Inflammatory macrophage treated with lipopolysaccharide for 4 hours (primary cell): Measurements from ENCODE around the gene FZD10.

ENCODE experiments used
- DNase-seq: peaks from one replicate; pipeline ENCODE4 v3.0.0-alpha.2; 2020

Gene FZD10, protein sequence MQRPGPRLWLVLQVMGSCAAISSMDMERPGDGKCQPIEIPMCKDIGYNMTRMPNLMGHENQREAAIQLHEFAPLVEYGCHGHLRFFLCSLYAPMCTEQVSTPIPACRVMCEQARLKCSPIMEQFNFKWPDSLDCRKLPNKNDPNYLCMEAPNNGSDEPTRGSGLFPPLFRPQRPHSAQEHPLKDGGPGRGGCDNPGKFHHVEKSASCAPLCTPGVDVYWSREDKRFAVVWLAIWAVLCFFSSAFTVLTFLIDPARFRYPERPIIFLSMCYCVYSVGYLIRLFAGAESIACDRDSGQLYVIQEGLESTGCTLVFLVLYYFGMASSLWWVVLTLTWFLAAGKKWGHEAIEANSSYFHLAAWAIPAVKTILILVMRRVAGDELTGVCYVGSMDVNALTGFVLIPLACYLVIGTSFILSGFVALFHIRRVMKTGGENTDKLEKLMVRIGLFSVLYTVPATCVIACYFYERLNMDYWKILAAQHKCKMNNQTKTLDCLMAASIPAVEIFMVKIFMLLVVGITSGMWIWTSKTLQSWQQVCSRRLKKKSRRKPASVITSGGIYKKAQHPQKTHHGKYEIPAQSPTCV

DNA sequence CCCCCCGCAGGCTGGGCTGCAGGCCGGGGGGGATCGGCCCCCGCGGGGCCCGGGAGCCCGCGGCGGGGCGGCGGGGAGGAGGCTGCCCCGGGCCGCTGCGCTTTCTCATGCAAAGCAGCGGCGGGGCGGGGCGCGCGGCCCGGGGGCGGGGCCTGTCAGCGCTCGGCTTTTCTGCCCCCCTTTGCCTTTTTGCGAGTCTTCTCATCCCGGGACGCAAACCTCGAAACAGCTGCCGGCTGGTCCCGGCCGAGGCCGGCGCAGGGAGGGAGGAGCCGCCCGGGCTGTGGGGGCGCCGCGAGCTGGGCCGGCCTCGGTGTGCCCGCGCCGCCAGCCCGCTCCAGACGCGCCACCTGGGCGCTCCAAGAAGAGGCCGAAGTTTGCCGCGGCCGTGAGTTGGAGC lies at the start of gene FZD10:
Gene FZD10 (plus strand): TSS at position 198 of the 400 bp plus-strand sequence. CDS start 479 bp downstream, outside the sequence.
- no peak for DNase-seq

- no peak for DNase-seq
Measured at GRCh38 chr12:130114952-130115351, 47.3 kb upstream of the FZD10 start.

DNA sequence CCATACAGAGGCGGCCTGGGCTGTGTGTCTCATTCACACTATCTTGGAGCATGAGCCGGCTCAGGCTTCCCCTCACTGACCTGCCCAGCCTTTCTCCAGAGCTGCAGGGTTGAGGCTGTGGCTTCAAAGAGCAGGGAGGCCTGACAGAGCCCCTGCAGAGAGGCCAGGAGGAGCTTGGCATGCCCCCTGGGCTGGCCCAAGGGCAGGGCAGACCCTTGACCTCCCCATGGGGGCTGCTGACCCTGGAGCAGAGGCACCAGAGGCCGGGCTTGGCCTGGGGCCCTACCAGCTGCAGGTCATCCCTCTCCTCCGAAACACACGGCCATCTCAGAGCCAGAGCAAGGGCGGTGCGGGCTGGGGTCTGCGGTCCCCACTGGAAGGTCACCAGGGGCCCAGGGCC lies 46.6 kb upstream of the FZD10 start:
- no peak for DNase-seq

DNA sequence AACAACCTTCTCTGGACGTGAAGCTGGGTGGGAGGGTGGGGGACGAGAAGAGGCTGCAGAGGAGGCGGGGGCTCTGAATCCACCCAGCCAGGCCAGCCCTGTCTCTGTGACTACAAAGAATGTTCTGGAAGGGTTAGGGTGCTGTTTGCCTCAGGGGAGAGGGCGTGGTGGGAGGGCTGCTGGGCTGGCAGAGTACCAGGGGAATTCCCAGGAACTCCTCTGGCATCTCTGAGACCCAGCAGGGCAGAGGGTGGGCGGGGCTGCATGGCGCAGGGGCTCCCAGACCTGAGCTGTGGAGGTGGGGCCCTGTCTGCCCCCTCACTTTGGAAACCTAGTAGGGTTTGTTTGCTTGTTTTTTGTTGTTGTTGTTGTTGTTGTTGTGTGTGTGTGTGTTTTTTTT lies 45.5 kb upstream of the FZD10 start:
- no peak for DNase-seq

DNA sequence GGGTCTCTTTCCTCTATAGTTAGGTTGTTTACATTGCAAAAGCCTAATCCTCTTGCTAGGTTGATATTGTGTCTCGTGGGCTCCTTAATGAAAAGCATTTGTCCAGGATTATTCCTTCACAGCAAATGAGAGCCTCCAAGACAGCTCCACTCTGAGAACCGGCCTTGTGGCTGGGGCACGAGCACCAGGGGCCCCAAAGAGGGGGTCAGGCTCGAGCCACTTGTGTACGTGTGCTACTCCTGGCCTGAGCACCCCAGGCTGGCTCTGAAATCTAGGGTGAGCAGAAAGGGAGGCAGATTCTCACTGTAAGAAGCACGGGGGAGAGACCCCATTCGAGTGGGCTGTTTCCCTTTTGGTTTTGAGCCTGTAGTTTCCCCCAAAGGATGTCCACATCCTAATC lies 45.0 kb upstream of the FZD10 start:
- DNase-seq, result no peak

- DNase-seq, result no peak
Measured at GRCh38 chr12:130117701-130118100, 44.6 kb upstream of the FZD10 start.

GRCh38 chr12:130118181-130118580 lies 44.1 kb upstream of the FZD10 start:
- DNase-seq, result no peak

GRCh38 chr12:130119241-130119861 lies 42.9 kb upstream of the FZD10 start:
- no peak for DNase-seq

DNA sequence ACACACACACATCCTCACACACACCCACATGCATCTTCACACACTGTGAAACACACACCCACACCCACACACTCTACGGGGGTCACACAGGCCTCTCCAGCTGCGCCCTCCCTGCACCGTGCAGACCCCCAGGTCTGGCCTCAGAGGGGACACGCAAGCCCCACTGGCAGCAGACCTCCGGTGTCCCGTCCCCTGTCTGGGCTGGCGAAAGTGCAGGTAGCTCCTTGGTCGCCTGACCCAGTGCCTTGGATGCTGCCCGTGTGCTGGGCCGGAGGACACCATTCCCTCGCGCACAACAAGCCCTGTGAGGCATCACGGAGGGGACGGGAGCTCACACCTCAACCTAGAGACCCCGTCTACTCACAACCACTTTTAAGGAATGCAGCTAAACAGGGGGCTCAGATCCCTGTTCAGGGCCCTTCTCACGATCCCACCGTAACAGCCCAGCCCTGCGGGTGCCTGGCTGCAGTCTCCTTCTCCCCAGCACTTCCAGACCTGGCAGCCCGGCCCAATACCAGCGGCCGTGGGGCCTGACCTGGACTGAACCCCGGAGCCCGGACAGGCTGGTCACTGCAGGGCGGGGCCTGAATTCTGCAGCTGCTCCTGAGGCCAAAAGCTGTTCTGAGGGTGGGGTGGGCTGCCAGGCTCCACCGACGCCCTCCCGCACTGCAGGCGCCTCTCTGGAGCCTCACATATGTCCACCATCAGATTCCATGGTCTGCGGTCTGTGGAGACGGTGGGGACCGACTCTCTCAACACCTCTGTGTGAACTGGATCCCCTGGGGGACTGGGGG lies 42.1 kb upstream of the FZD10 start:
- DNase-seq, result no peak

DNA sequence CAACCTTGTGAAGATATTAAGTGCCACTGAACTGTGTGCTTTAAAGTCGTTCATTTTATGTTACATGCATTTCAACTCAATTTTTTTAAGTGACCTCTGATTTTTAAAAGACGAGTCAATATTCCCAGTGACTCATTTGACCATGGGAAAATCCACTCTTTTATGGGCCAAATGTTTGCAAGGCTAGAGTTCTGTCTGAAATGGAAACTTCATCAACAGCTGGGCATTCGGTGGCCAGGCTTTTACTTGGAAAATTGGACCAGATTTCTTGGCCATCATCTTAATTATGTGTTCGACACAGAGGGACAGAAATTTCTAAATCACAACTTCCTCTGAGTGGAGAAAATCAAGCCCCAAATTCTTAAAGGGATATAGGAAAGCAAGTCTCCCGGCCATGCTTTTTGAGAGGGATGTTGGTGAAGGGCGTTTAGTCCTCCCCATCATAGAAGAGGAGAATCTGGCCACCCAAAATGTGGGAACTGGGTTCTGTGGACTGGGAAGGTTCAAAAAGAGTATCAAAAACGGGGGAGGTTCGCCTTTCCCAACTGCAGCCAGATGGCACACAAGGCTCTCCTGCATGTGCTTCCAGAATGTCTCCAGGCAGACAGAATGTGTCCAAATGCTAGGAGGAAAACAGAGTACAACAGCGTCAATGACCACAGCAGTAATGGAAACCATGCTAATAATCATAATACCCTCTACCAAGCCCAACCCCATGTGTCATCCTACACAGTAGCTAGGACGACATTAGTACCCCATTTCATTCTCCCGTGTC lies 40.9 kb upstream of the FZD10 start:
- DNase-seq, result no peak

GRCh38 chr12:130122356-130122755 lies 39.9 kb upstream of the FZD10 start:
- DNase-seq, result no peak

- DNase-seq, result no peak
Measured at GRCh38 chr12:130124106-130124505, 38.2 kb upstream of the FZD10 start.

- DNase-seq, result no peak
Measured at GRCh38 chr12:130124605-130125244, 37.5 kb upstream of the FZD10 start.

- DNase-seq, result no peak
Measured at GRCh38 chr12:130126023-130126432, 36.2 kb upstream of the FZD10 start.

GRCh38 chr12:130127532-130127911 lies 34.7 kb upstream of the FZD10 start:
- no peak for DNase-seq

- no peak for DNase-seq
Measured at GRCh38 chr12:130127912-130128789, 34.1 kb upstream of the FZD10 start.

DNA sequence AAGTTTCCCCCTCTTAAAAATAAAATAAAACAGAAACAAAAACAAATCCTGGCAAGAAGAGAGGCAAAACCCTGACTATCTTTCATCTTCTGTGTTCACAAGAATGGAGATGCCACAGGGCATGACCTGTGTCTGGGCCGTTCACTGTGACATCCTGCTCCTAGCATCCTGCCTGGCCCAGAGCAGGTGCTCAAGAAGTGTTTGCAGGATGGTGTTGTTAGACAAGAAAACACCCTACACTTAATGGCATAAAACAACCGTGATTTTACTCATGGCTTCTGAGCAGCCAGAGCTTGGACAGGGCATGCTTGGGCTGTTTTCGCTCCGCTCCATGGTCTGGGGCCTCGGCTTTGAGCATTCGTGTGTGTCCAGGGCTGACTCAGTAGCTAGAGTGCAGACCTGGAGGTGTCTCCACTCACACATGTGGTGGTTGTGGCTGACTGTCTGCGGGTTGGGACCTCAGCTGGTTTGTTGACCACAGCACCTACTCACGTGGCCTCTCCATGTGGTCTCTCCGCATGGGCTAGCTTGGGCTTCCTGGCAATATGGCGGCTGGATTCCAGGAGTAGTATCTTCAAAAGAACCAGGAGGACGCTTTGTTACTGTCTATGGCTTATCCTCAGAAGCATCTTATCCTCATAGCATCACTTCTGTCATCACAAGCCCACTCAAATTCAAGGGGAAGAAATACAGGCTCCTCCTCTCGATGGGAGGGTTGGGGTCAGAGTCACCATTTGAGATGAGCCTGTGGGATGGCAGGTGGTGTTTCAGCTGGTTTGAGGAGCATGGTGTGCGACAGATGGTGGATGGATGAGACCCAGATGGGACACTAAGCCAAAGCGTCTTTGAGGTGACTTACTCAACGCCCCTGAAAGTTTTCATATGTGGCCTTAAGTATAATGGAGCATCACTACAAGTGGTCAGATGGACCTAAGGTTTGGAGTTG lies 33.2 kb upstream of the FZD10 start:
- DNase-seq, result no peak

DNA sequence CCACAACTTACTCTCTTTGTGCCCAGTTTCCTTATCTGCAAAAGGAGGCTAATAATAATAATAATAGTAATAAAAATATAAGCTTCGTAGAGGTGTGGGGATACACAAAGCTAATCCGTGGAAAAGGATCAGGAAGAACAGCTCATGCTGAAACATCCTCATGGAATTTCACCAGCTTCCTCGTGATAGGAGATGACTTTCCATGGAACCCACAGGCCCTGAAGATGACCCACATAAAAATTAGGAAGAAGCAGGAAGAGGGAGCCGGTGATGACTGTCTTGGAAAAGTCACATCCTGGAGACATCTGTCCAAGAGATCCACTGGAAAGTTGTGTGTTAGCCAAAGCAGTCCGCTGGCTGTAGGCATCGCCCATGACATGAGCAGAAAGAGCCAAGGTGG lies 31.9 kb upstream of the FZD10 start:
- DNase-seq, result no peak

DNA sequence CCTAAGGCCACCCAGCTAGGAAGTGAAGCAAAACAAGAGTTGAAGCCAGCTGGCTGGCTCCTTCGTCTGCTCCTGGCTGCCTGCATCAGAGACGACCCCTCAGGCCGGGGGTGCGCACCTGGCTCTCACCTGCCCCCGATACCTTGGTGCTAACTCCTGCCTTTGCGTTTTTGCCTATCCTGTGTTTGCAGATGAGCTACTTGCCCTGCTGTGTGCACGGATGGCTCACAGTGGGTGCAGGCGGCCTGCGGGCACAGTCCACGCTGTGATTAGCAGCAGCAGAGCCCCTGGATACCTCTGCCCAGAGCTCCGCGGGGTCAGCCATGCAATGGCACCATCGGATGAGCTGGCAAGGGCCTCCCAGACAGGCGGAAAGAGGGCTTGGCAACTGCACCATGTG lies 31.2 kb upstream of the FZD10 start:
- DNase-seq, result no peak

GRCh38 chr12:130131801-130132200 lies 30.5 kb upstream of the FZD10 start:
- DNase-seq, result no peak
